ENCODE data around the gene GFPT2. TPM values are rescaled to one million over a fixed set of nuclear protein-coding genes. Genes with fewer than 3 reads are reported as not detected.
A peak's percentile ranks its signal among the peaks of the same experiment; 100 is the strongest.

Gene GFPT2
- total RNA-seq = under 1 TPM; 0.39 to 0.70 TPM

- H3K27ac Mint-ChIP-seq = no peak within 1 kb of the TSS
- H3K27me3 Mint-ChIP-seq (ENCODE audit: low read depth) = peaks cover 48% of the 10 kb centered on the region
Measured at GRCh38 chr5:180353048-180353979, at the start of gene GFPT2. Gene GFPT2 (minus strand): TSS chr5:180353336. CDS start chr5:180353217, 119 bp downstream.

GRCh38 chr5:180402716-180403115 lies 49.6 kb upstream of the GFPT2 start:
- DNase-seq (no peak), ATAC-seq (replicated peaks in 1 of 2) (no peak)
- Mint-ChIP-seq H3K27me3 (ENCODE audit: low read depth) (no peaks in the 10 kb centered on the region), H3K4me3 (no peak overlapping the region), H3K36me3 (ENCODE audit: insufficient read depth in 2 of 2) (peaks cover 0 to 2% of the 10 kb centered on the region in 2 donors), H3K9me3 (no peaks in the 10 kb centered on the region), H3K4me1 (ENCODE audit: low read depth) (no peaks in the 10 kb centered on the region), H3K27ac (no peak overlapping the region)

More at GRCh38 chr5:180353048-180353979, at the start of gene GFPT2:
- Mint-ChIP-seq H3K4me1 (ENCODE audit: low read depth) (no peaks in the 10 kb centered on the region), H3K4me3 (peak within 1 kb of the TSS; percentile 77 to 81), H3K9me3 (no peaks in the 10 kb centered on the region), H3K36me3 (ENCODE audit: insufficient read depth in 2 of 2) (no peaks in the 10 kb centered on the region)
- DNase-seq = peak; percentile 72 to 77
- ATAC-seq (replicated peaks in 1 of 2) = peak; percentile 87 to 91

GRCh38 chr5:180401229-180401907 lies 48.2 kb upstream of the GFPT2 start:
- DNase-seq = no peak
- peaks cover 0 to 2% of the 10 kb centered on the region in 2 donors for H3K36me3 Mint-ChIP-seq (ENCODE audit: insufficient read depth in 2 of 2)
- no peak overlapping the region for H3K27ac Mint-ChIP-seq
- no peak for ATAC-seq (replicated peaks in 1 of 2)
- no peaks in the 10 kb centered on the region for H3K4me1 Mint-ChIP-seq (ENCODE audit: low read depth)
- no peaks in the 10 kb centered on the region for H3K27me3 Mint-ChIP-seq (ENCODE audit: low read depth)
- no peak overlapping the region for H3K4me3 Mint-ChIP-seq
- H3K9me3 Mint-ChIP-seq = no peaks in the 10 kb centered on the region

- H3K27me3 Mint-ChIP-seq (ENCODE audit: low read depth) = no peaks in the 10 kb centered on the region
- no peak for DNase-seq
- no peaks in the 10 kb centered on the region for H3K4me1 Mint-ChIP-seq (ENCODE audit: low read depth)
- no peak overlapping the region for H3K4me3 Mint-ChIP-seq
- ATAC-seq (replicated peaks in 1 of 2) = no peak
- H3K36me3 Mint-ChIP-seq (ENCODE audit: insufficient read depth in 2 of 2) = peaks cover 0 to 2% of the 10 kb centered on the region in 2 donors
- H3K27ac Mint-ChIP-seq = no peak overlapping the region
- H3K9me3 Mint-ChIP-seq = no peaks in the 10 kb centered on the region
Measured at GRCh38 chr5:180400416-180400815, 47.3 kb upstream of the GFPT2 start.

- H3K36me3 Mint-ChIP-seq (ENCODE audit: insufficient read depth in 2 of 2) = peaks cover 0 to 2% of the 10 kb centered on the region in 2 donors
- no peak for DNase-seq
- no peak for ATAC-seq (replicated peaks in 1 of 2)
- H3K27ac Mint-ChIP-seq = no peak overlapping the region
- no peaks in the 10 kb centered on the region for H3K4me1 Mint-ChIP-seq (ENCODE audit: low read depth)
- H3K27me3 Mint-ChIP-seq (ENCODE audit: low read depth) = peaks cover 2% of the 10 kb centered on the region
- no peaks in the 10 kb centered on the region for H3K9me3 Mint-ChIP-seq
- no peak overlapping the region for H3K4me3 Mint-ChIP-seq
Measured at GRCh38 chr5:180399401-180400215, 46.5 kb upstream of the GFPT2 start.

- no peaks in the 10 kb centered on the region for H3K9me3 Mint-ChIP-seq
- DNase-seq (no peak), ATAC-seq (replicated peaks in 1 of 2) (no peak)
- no peaks in the 10 kb centered on the region for H3K36me3 Mint-ChIP-seq (ENCODE audit: insufficient read depth in 2 of 2)
- no peak overlapping the region for H3K27ac Mint-ChIP-seq
- no peaks in the 10 kb centered on the region for H3K4me1 Mint-ChIP-seq (ENCODE audit: low read depth)
- peaks cover 7% of the 10 kb centered on the region for H3K27me3 Mint-ChIP-seq (ENCODE audit: low read depth)
- H3K4me3 Mint-ChIP-seq = no peak overlapping the region
Measured at GRCh38 chr5:180396926-180397325, 43.8 kb upstream of the GFPT2 start.

GRCh38 chr5:180395540-180396274 lies 42.6 kb upstream of the GFPT2 start:
- Mint-ChIP-seq H3K9me3 (no peaks in the 10 kb centered on the region), H3K27me3 (ENCODE audit: low read depth) (peaks cover 7% of the 10 kb centered on the region), H3K4me1 (ENCODE audit: low read depth) (no peaks in the 10 kb centered on the region), H3K4me3 (no peak overlapping the region), H3K36me3 (ENCODE audit: insufficient read depth in 2 of 2) (no peaks in the 10 kb centered on the region), H3K27ac (no peak overlapping the region)
- no peak for DNase-seq
- ATAC-seq (replicated peaks in 1 of 2) = no peak

- Mint-ChIP-seq H3K27ac (no peak overlapping the region), H3K4me3 (no peak overlapping the region), H3K9me3 (no peaks in the 10 kb centered on the region), H3K36me3 (ENCODE audit: insufficient read depth in 2 of 2) (no peaks in the 10 kb centered on the region), H3K27me3 (ENCODE audit: low read depth) (peaks cover 7% of the 10 kb centered on the region), H3K4me1 (ENCODE audit: low read depth) (no peaks in the 10 kb centered on the region)
- no peak for ATAC-seq (replicated peaks in 1 of 2)
- DNase-seq = no peak
Measured at GRCh38 chr5:180394031-180394636, 41.0 kb upstream of the GFPT2 start.

GRCh38 chr5:180391276-180391675 lies 38.1 kb upstream of the GFPT2 start:
- Mint-ChIP-seq H3K36me3 (ENCODE audit: insufficient read depth in 2 of 2) (no peaks in the 10 kb centered on the region), H3K9me3 (no peaks in the 10 kb centered on the region), H3K27ac (no peak overlapping the region), H3K27me3 (ENCODE audit: low read depth) (peaks cover 7% of the 10 kb centered on the region), H3K4me3 (no peak overlapping the region), H3K4me1 (ENCODE audit: low read depth) (no peaks in the 10 kb centered on the region)
- DNase-seq = no peak
- no peak for ATAC-seq (replicated peaks in 1 of 2)

- H3K27me3 Mint-ChIP-seq (ENCODE audit: low read depth) = peaks cover 7% of the 10 kb centered on the region
Measured at GRCh38 chr5:180390441-180391190, 37.5 kb upstream of the GFPT2 start.

GRCh38 chr5:180389252-180390101 lies 36.3 kb upstream of the GFPT2 start:
- Mint-ChIP-seq H3K9me3 (no peaks in the 10 kb centered on the region), H3K27me3 (ENCODE audit: low read depth) (peaks cover 4% of the 10 kb centered on the region), H3K4me1 (ENCODE audit: low read depth) (no peaks in the 10 kb centered on the region), H3K36me3 (ENCODE audit: insufficient read depth in 2 of 2) (no peaks in the 10 kb centered on the region), H3K27ac (no peak overlapping the region), H3K4me3 (no peak overlapping the region)
- DNase-seq (no peak), ATAC-seq (replicated peaks in 1 of 2) (no peak)

More at GRCh38 chr5:180390441-180391190, 37.5 kb upstream of the GFPT2 start:
- Mint-ChIP-seq H3K4me3 (no peak overlapping the region), H3K4me1 (ENCODE audit: low read depth) (no peaks in the 10 kb centered on the region), H3K36me3 (ENCODE audit: insufficient read depth in 2 of 2) (no peaks in the 10 kb centered on the region), H3K9me3 (no peaks in the 10 kb centered on the region), H3K27ac (no peak overlapping the region)
- DNase-seq = no peak
- no peak for ATAC-seq (replicated peaks in 1 of 2)
